Body of pancreas (tissue), 4 donors: ENCODE results near the gene IFNL3.

Experiments used
- POLR2A ChIP-seq, 3 donors: fragments of 450-650 bp; IDR thresholded peaks; one replicate each; pipeline ENCODE4 v1.6.1; 2016; ENCODE audit warnings: antibody characterized with exemption in 3 of 3, mild to moderate bottlenecking in 2 of 3
- TF ChIP-seq, protein P1 (sequence below), 7 experiments: fragments of 450-650 bp in 4 of 7; fragments of 200-600 bp in 3 of 7; sonication (generic) in 3 of 7; IDR thresholded peaks; one replicate each; pipeline ENCODE4 v1.5.1; 2016 to 2019; ENCODE audit warnings: antibody characterized with exemption in 7 of 7

DNA sequence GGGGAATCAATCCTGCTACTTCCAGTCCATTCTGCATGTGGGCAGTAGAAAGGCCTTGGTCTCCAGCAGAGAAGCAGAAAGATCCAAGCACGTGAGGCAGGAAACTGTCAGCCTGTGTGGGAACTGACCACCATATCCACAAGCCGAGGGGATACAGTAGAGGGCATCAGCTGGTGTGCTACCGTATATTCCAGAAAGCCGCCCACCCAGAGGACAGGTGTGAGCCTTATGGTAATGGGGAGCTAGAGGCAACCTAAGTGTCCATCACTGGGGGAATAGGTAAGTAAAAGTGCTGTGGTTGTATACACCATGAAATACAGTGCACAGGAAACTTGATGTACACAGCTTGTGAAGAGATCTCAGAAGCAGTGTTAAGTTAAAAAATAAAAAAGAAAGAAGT lies 48.6 kb upstream of the IFNL3 start:
- TF ChIP-seq, protein P1, sequence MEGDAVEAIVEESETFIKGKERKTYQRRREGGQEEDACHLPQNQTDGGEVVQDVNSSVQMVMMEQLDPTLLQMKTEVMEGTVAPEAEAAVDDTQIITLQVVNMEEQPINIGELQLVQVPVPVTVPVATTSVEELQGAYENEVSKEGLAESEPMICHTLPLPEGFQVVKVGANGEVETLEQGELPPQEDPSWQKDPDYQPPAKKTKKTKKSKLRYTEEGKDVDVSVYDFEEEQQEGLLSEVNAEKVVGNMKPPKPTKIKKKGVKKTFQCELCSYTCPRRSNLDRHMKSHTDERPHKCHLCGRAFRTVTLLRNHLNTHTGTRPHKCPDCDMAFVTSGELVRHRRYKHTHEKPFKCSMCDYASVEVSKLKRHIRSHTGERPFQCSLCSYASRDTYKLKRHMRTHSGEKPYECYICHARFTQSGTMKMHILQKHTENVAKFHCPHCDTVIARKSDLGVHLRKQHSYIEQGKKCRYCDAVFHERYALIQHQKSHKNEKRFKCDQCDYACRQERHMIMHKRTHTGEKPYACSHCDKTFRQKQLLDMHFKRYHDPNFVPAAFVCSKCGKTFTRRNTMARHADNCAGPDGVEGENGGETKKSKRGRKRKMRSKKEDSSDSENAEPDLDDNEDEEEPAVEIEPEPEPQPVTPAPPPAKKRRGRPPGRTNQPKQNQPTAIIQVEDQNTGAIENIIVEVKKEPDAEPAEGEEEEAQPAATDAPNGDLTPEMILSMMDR (IDR thresholded peaks at IDR 0.05), result no peak
- no peak for TF ChIP-seq POLR2A (IDR thresholded peaks at IDR 0.05)
